ENCODE measurements around the gene LZTFL1.

The LZTFL1 gene

DNA sequence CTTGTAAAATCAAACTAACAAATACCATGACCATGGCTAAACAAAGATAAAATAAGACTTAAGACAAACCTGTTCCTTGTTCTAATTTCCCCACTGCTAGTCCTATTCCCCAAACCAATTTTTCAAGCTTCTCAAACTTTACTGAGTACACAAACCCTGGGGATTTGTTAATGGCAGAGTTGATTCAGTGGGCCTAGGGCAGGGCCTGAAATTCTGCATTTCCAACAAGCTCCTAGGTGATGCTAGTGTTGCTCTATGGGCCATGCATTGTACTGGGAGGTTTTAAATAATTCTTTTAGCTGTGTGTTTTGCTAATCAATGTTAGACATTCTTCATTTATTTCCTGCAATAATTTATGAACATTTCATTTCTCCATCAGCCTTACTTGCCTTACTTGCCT lies 31.1 kb upstream of the LZTFL1 start:
- no peak for DNase-seq (ENCODE audit: low spot score)
- TF ChIP-seq, protein P1, sequence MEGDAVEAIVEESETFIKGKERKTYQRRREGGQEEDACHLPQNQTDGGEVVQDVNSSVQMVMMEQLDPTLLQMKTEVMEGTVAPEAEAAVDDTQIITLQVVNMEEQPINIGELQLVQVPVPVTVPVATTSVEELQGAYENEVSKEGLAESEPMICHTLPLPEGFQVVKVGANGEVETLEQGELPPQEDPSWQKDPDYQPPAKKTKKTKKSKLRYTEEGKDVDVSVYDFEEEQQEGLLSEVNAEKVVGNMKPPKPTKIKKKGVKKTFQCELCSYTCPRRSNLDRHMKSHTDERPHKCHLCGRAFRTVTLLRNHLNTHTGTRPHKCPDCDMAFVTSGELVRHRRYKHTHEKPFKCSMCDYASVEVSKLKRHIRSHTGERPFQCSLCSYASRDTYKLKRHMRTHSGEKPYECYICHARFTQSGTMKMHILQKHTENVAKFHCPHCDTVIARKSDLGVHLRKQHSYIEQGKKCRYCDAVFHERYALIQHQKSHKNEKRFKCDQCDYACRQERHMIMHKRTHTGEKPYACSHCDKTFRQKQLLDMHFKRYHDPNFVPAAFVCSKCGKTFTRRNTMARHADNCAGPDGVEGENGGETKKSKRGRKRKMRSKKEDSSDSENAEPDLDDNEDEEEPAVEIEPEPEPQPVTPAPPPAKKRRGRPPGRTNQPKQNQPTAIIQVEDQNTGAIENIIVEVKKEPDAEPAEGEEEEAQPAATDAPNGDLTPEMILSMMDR (IDR thresholded peaks at IDR 0.05; ENCODE audit: extremely low read depth, missing control alignments) = no peak

DNA sequence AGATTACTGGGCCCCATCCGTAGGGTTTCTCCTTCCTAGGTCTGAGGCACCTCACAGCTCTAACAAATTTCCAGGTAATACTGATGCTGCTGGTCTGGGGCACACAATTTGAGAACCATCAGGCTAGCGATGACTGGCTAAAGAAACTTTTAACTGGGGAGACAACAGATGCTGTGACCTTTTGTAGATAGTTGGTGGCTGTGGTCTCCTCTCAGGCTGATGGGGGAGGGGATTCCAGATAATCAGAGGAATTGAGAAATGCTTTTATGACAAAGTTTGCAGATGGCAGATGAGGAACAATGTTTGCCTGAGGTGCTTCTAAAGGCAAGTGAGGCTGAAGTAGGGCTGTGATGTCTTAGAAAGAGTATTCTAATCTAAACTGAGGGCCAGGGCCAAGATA lies 30.6 kb upstream of the LZTFL1 start:
- DNase-seq (ENCODE audit: low spot score) = no peak

DNA sequence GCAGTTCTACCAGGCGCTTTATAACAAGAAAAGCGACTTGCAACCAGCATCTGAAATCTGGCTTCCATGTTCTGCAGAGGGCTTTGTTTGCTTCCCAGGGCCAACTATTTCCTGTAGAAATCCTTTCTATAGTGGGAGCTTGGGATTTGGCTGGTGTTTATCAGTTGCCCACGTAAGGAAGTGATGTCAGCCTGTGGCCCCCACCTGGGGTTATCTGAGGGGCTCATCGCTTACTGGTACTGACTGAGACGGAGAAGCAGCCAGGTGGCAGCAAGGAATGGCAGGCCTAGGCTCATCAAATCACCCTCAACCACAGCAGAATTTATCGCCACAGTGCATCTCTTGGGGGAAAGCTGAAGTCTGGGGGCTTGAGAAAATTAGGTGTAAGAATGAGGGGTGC lies 29.9 kb upstream of the LZTFL1 start:
- TF ChIP-seq, protein P1 (IDR thresholded peaks at IDR 0.05; ENCODE audit: extremely low read depth, missing control alignments) = no peak
- DNase-seq (ENCODE audit: low spot score) = no peak

More for the DNA sequence above, 30.6 kb upstream of the LZTFL1 start:
- TF ChIP-seq, protein P1 (IDR thresholded peaks at IDR 0.05; ENCODE audit: extremely low read depth, missing control alignments) = no peak

DNA sequence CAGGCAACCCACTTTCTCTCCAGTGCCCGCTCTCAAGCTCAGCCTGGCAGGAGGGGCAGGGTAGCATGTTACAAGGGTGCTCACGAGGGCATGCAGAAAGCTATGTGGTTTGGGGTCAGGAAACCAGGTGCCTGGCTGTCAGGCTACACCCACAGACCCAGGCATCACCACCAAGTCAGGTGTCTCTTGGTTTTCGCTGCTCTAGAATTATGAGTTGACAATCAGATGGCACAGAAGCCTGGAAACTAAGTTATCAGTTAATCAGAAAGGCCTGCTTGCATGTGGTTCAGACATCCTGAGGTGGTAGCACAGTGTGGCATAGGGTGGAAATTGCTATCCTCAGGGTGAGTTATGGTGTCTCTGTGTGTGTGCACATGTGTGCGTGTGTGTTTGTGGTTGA lies 28.2 kb upstream of the LZTFL1 start:
- TF ChIP-seq, protein P1 (IDR thresholded peaks at IDR 0.05; ENCODE audit: extremely low read depth, missing control alignments) = no peak
- no peak for DNase-seq (ENCODE audit: low spot score)

DNA sequence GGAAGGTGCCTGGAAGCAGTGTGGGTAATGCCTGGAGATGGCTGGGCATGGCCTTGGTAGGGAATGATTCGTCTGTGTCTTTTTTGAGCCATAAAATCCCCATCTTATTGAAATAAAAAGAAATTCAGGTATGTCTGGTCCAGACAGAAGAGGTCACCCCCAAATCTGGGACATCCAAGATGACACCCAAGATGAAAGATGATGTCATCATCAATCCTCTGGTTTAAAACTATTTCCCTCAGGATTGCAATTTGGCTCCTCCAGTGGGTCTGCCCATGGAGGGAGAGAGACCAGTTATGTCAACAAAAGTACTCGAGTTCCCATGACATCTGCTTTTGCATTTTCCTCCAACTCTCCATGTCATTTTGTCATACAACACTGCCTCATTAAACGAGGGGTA lies 27.7 kb upstream of the LZTFL1 start:
- TF ChIP-seq, protein P1 (IDR thresholded peaks at IDR 0.05; ENCODE audit: extremely low read depth, missing control alignments) = no peak
- DNase-seq (ENCODE audit: low spot score) = no peak

DNA sequence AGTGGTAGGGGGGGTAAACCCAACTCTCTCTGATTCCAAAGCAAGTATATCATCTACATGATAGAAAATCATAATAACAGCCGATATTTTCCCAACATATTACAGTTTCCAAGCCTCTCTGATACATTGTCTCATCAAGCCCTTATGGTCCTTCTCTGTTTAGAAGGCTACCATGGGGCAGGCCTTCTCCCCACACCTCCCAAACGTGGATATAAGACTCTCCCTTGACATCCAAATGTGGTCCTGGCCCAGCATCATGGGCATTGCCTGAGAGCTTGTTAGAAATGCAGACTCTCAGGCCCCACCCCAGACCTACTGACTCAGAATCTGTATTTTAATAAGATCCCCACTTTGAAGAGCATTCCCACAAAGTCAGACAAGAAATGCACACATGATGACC lies 26.7 kb upstream of the LZTFL1 start:
- TF ChIP-seq, protein P1 (IDR thresholded peaks at IDR 0.05; ENCODE audit: extremely low read depth, missing control alignments) = no peak
- DNase-seq (ENCODE audit: low spot score) = no peak

DNA sequence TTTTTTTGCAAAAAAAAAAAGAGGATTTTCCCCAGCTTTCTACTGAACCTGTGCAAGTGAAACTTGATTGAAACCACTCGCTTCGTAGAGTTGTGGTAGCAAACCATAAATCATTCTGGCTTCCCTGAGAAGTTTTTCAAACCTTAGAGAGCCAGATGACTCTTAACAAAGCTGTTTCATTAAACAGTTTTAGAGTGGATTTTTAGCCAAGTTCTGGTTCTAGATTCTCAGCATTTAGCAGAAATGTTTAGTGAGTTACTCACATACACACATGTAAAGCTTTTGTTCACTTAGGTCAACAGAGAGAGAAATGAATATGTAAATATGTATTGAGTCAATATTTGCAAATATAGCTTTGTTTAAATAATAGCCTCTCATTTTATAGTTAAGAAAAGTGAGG lies 26.3 kb upstream of the LZTFL1 start:
- no peak for DNase-seq (ENCODE audit: low spot score)
- TF ChIP-seq, protein P1 (IDR thresholded peaks at IDR 0.05; ENCODE audit: extremely low read depth, missing control alignments) = no peak

Measured in GM20000 (cell line).